SU-DHL-6 (cell line): ENCODE data around the gene HSPA12A.

Source experiments
- CTCF ChIP-seq: fragments of 200-600 bp; sonication (generic); IDR thresholded peaks from one replicate; pipeline ENCODE4 v1.5.1; 2017; ENCODE audit warnings: antibody characterized with exemption, mild to moderate bottlenecking, low read length, moderate library complexity; ENCODE audit not compliant: insufficient read depth, poor library complexity, severe bottlenecking
- EZH2phosphoT487 ChIP-seq: fragments of 200-600 bp; sonication (generic), shearing (Covaris generic); conservative IDR thresholded peaks from 2 replicates; pipeline ENCODE4 v1.6.1; 2018; ENCODE audit warnings: mild to moderate bottlenecking, antibody characterized with exemption, low read length, moderate library complexity, mixed read lengths

- no peak for TF ChIP-seq CTCF
- no peak for TF ChIP-seq EZH2phosphoT487
Observed at GRCh38 chr10:116631871-116632295, 110.5 kb downstream of the HSPA12A start.
